WERI-Rb-1 (cell line): ENCODE results near the gene EYA3.

ENCODE experiments used
- DNase-seq: peaks from one replicate; pipeline ENCODE4 v3.0.0-alpha.2; 2020
- H3K27ac ChIP-seq: fragments of 250-450 bp; sonication (Bioruptor Pico); 2 replicates; pipeline ENCODE4 v1.5.1; 2020; ENCODE audit warnings: mild to moderate bottlenecking, moderate library complexity
- H3K27me3 ChIP-seq: fragments of 250-450 bp; sonication (Bioruptor Pico); 2 replicates; pipeline ENCODE4 v1.5.1; 2021; ENCODE audit warnings: mild to moderate bottlenecking, low read depth, moderate library complexity; ENCODE audit not compliant: insufficient read depth, severe bottlenecking
- H3K36me3 ChIP-seq: fragments of 250-450 bp; sonication (Bioruptor Pico); 2 replicates; pipeline ENCODE4 v1.5.1; 2020; ENCODE audit warnings: mild to moderate bottlenecking, moderate library complexity
- H3K4me3 ChIP-seq: 2 replicates; pipeline ENCODE4 v1.5.1; 2011; ENCODE audit warnings: low read depth, mild to moderate bottlenecking, control low read depth, low read length
- H3K9me3 ChIP-seq: fragments of 250-450 bp; sonication (Bioruptor Pico); 2 replicates; pipeline ENCODE4 v1.5.1; 2021; ENCODE audit warnings: mild to moderate bottlenecking, moderate library complexity; ENCODE audit not compliant: severe bottlenecking
- TF ChIP-seq, protein P1 (sequence below): IDR thresholded peaks from 2 replicates; pipeline ENCODE4 v1.5.1; 2011; ENCODE audit warnings: low read depth, mild to moderate bottlenecking, control low read depth, inconsistent platforms, low read length

EYA3 gene

DNA sequence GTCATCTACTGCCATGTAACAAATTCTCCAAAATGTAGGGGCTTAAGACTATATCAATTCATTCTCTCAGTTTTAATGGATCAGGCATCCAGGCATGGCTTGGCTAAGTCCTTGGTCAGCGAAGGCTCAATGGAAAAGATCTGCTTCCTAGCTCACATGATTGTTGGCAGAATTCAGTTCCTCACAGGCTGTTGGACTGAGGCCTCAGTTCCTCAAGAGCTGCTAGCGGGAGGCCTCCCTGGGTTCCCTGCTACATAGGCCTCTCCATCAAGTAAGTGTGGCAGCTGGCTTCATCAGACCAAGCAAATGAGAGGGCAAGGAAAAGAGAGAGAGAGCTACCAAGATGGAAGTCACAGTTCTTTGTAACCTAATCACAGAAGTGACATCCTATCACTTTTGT, 19.6 kb upstream of the EYA3 start:
- no peak for DNase-seq
- TF ChIP-seq, protein P1, sequence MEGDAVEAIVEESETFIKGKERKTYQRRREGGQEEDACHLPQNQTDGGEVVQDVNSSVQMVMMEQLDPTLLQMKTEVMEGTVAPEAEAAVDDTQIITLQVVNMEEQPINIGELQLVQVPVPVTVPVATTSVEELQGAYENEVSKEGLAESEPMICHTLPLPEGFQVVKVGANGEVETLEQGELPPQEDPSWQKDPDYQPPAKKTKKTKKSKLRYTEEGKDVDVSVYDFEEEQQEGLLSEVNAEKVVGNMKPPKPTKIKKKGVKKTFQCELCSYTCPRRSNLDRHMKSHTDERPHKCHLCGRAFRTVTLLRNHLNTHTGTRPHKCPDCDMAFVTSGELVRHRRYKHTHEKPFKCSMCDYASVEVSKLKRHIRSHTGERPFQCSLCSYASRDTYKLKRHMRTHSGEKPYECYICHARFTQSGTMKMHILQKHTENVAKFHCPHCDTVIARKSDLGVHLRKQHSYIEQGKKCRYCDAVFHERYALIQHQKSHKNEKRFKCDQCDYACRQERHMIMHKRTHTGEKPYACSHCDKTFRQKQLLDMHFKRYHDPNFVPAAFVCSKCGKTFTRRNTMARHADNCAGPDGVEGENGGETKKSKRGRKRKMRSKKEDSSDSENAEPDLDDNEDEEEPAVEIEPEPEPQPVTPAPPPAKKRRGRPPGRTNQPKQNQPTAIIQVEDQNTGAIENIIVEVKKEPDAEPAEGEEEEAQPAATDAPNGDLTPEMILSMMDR = no peak
- Histone ChIP-seq H3K4me3 (no peak overlapping the region), H3K27ac (no peak overlapping the region), H3K9me3 (no peaks in the 10 kb centered on the region), H3K36me3 (no peaks in the 10 kb centered on the region), H3K27me3 (no peaks in the 10 kb centered on the region)

DNA sequence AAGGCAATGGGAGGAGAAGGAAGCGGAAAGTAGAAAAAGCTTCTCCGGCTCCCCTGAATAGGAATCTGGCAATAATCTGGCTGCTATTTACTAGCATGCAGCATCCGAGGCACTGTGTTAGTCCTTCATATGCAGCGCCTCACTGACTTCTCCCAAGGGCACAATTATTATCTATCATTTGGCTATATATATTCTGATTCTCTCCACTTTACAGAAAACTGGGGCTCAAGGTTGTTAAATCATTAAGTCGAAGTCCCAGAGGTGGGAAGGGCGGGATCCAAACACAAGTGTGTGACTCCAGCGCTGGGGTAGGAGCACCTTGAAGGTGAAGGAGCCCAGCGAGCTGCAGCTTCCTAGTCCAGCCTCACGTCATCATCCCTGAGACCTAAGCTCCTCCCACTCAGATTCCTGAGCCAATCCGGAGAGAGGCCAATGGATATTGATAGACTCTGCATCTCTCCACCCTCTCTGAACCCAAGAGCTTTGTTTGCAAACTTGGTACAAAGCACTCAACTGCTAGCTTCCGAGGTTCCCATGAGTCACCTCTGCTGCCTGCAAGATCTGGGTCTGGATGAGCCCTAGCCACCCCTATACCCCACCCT, 16.6 kb upstream of the EYA3 start:
- no peak overlapping the region for H3K27ac ChIP-seq
- H3K27me3 ChIP-seq = no peaks in the 10 kb centered on the region
- no peaks in the 10 kb centered on the region for H3K36me3 ChIP-seq
- no peaks in the 10 kb centered on the region for H3K9me3 ChIP-seq
- no peak for DNase-seq
- TF ChIP-seq, protein P1 = no peak
- H3K4me3 ChIP-seq = no peak overlapping the region

DNA sequence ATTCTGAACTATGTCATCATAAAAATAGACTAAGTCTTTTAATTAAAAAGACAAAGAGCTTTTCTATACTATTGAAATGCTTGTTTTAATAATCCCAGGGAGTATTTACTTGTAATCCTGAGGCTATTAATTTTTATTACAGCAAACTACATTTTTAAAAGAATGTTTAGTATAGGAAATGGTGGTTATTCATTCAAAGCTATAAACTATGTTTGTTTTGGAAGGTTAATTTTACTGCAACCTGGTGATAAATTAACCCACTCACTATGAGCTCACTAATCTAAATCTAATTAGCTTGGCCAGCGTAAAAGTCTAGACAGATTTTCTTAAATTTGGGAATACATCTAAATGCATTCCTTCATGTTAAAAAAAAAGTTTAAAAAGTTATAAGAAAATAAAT, 13.8 kb upstream of the EYA3 start:
- no peaks in the 10 kb centered on the region for H3K9me3 ChIP-seq
- H3K4me3 ChIP-seq = no peak overlapping the region
- no peaks in the 10 kb centered on the region for H3K27me3 ChIP-seq
- TF ChIP-seq, protein P1 = no peak
- H3K27ac ChIP-seq = no peak overlapping the region
- DNase-seq = no peak
- no peaks in the 10 kb centered on the region for H3K36me3 ChIP-seq

DNA sequence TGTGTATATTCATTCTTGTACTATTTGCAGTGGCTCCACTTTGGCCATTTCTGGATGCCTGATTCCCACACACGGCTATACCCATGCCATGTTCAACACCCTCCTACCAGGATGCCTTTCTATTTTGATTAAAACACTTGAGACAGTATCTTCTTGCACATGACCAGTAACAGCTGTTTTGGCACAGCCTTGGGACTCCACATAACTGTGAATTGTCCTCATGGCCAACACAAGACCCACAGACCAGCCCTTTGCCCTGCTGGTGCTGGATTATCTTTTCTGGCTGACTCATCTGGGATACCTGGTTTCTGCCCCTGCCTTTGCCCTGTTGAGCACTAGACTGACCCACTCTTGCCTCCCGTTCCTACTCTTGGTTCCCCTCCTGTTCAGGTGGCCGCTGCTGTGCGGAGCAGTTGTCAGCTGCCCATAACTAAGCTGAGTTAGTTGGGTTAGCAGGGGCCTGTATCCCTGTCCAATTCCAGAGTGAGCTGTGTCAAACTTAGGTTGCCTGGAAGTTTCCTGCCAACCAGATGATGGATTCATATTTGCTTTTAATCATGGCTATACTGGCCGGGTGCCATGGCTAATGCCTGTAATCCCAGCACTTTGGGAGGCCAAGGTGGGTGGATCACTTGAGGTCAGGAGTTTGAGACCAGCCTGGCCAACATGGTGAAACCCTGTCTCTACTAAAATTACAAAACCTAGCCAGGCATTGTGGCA, 10.8 kb upstream of the EYA3 start:
- TF ChIP-seq, protein P1 = no peak
- H3K27ac ChIP-seq = no peak overlapping the region
- H3K4me3 ChIP-seq = no peak overlapping the region
- H3K9me3 ChIP-seq = no peaks in the 10 kb centered on the region
- H3K36me3 ChIP-seq = no peaks in the 10 kb centered on the region
- DNase-seq = no peak
- H3K27me3 ChIP-seq = no peaks in the 10 kb centered on the region

DNA sequence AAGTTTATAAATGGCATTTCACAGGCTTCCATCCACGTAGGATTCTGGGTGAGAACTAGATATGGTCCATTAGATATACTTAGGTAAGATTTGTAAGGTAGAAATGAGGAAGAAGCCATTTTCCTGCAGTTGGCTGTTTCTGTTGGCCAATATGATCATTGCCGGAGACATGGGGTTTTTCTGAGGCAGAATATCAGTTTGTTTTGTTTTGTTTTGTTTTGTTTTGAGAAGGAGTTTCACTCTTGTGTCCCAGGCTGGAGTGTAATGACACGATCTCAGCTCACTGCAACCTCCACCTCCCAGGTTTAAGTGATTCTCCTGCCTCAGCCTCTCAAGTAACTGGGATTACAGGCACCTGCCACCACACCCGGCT, 8.7 kb upstream of the EYA3 start:
- no peaks in the 10 kb centered on the region for H3K36me3 ChIP-seq
- TF ChIP-seq, protein P1 = no peak
- no peaks in the 10 kb centered on the region for H3K27me3 ChIP-seq
- DNase-seq = no peak
- H3K9me3 ChIP-seq = no peaks in the 10 kb centered on the region
- no peak overlapping the region for H3K27ac ChIP-seq
- no peak overlapping the region for H3K4me3 ChIP-seq
